HTERT RPE-1 (cell line): Measurements from ENCODE around the gene AMTN.

Experiments used
- in situ Hi-C: fragments of 300-500 bp; cut with MboI; formaldehyde crosslinking; loops from 4 replicates; pipeline ENCODE4 v1.14.3; 2020; ENCODE audit warnings: low sequenced_read_pairs

Gene AMTN

DNA sequence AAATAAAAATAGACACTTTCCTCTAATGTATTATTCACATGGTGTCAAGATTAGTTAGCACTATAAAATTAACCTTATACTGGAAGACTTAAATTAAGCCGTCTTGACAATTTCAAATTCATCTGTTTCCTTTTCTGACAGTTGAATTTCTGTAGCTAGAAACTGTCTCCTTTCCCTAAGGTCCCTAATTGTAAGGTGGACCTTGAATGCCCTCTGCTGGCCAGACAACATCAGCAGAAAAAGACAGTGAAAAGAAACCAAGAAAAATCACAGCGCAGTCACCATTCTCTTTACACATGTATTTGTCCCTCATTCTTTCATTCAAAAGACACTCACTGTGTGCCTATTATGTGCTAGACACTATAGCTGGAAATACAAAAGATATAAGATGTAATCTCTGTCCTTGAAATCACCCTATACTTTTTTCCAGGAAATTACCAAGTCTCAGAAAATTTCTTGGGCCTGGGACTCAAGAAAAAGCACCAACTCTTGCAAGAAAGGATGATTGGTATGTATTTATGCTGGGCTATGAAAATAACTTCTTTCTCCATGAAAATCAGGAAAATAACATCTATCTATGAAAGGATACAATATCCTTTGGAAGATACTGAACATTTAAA, 41.0 kb downstream of the AMTN start:
- in situ Hi-C loops: no loop called here

DNA sequence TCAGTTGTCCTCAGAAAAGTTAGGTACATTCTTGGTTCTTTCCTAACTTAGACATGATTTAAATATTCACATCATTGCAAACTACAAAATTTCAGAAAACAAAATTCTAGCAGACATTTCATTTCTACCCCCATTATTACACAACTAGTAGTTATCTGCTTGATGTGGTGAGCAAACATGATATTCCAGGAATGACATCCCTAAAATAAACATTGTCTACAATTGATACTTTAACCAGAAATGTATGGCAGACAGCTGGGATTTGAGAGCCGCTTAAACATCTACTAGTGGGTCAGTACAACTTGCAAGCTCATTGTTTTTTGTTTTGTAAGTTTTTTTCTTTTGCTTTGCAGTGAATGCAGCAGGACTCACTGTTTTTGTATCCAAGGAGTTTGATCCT, 41.6 kb downstream of the AMTN start:
- in situ Hi-C loops: no loop called here

DNA sequence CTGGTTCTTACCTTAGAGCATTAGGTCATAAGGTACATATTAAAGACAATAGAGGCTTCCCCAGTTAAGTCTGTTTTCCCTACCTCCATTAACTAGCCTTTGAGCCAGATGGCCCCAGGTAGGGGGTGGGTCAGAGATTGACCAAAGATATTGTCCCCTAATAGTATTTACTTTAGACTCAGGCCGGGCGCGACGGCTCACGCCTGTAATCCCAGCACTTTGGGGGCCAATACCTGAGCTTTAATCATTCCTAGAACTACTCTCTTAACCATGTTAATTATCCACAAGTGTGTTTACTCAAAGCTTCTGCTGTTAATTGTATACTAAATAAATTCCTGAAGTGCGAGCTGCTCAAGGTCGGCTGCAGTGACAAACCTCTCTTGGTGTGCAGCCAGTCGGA, 45.7 kb downstream of the AMTN start:
- in situ Hi-C loops: no loop called here

DNA sequence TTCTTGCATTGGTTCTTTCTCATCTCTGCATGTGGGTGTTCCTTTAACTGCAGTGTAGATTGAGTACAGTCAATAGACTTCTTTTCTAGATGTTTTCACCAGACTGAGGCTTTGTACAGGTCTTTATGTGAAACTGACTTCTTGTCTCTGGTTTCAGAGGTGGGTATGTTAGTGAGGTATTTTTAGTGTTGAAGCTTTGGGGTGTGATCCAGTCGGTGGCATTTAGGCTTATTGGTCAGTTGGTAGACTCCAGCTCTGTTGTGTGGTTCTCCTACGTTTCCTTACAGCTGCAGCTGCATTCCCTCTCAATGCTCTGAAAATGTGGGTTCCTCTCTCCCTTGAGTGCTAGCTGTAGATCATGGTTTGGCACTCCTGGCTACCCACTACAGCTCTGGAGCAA, 52.4 kb downstream of the AMTN start:
- in situ Hi-C loops: no loop called here

DNA sequence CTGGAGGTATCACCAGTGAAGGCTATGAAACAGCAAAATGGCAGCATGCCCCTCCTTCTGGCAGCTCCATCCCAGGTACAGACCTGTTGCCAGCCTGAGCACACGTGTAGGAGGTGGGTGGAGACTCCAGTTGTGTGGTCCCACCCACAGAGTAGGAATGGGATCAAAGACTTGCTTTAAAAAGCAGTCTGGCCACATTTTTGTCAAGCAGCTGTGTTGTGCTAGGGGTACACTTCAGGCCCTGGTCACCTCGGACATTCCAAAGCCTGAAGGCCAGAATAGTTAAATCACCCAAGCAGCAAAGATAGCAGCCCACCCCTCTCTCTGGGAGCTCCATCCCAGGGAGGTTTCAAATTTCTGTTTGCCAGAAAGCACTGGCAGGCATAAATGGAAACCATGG, 53.4 kb downstream of the AMTN start:
- in situ Hi-C loops: no loop called here

DNA sequence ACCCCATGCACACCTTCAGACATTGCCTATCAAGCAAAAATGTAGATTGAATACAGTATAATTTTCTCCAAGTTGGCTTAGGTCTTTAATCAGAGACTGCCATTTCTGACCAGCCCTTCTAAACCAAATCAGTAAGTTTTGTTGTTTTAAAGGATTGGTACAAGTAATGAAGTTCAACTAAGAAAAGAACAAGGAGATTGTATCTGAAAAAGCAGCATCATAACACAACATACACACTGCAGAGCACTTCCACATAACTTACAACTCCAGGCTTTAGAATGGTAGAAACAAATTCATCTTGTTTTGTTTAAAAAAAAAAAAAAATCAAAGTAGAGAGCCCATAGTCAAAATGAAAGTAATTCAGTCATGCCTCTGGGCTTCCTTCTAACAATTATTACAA, 57.6 kb downstream of the AMTN start:
- in situ Hi-C loops: no loop called here

DNA sequence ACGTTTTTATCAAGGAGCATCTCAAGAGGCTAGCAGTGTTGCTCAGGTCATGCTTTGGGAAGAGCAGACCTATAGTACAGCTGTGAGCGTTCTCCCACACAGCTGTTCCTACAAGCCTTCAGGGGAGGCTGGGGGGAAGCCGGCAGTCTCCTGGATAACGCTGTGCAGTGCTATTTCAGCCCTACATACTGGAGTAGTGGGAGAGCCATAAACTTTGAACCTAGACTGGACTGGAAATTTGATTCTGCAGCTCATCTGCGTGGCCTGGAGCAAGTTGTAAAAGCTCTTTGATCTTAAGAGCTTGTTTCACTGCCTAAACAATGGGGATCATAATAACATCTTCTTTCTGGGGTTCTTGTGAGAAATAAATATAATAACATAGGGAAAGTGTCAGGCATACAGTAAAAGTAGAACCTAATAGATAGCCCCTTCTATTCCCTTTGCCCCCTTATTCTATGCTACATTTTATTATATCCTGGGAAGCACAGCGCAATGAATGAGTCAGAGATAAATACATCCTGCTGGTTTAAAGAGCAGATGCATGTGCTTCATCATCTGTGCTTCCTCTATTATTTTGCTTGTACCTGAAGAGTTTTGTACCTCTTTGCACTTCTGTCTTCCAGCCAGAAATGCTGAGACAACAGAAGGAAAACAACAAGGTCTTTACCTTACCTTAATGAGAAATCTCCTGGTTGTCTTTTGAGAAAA, 59.0 kb downstream of the AMTN start:
- in situ Hi-C loops: no loop called here

DNA sequence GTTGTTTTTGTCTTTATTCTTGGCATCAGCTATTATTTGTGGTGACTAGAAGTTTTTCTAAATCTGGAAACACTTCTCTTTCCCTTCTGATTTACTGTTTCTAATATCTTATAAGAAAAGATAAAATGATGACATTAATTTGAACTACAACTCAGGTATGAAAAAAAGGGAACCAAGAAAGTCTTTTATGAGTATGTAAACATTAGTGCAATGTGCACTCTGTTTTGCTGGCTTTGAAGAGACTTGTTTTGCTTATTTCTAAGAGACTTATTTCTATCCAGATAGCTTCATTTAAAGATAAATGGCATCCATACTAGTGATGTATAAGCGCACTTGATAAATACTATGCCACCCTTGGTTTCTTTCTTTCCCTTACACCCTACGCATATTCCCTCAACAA, 63.6 kb downstream of the AMTN start:
- in situ Hi-C loops: no loop called here
